ENCODE results near the gene ADARB2.

DNA sequence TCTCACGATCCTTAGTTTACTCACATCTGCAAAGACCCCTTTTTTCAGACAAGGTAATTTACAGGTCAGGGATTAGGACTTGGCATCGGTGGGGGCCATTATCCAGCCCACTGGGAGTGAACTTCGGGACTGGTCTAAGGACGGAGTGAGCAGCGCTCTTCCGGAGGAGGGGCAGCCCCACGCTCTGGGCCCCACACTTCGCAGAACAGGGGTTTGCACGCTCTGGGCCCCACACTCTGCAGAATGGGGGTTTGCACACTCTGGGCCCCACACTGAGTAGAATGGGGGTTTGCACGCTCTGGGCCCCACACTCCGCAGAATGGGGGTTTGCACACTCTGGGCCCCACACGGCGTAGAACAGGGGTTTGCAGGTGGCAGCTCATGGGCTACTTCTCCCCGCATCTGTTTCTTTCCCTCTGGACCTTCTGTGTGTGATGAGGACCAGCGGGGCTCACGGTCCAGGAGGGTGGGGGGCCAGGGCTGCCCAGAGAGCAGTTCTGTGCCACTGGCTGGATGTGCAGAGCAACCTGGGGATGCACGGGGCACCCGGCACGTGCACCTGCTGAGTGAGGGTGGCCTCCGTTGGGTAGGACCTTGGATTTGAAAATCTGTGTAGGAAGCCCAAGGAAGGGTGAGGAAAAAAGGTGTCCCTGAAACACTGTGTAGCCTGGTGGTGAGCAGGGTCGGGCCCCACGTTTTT is 546.4 kb downstream of the ADARB2 start:
- TF ChIP-seq, protein P1, sequence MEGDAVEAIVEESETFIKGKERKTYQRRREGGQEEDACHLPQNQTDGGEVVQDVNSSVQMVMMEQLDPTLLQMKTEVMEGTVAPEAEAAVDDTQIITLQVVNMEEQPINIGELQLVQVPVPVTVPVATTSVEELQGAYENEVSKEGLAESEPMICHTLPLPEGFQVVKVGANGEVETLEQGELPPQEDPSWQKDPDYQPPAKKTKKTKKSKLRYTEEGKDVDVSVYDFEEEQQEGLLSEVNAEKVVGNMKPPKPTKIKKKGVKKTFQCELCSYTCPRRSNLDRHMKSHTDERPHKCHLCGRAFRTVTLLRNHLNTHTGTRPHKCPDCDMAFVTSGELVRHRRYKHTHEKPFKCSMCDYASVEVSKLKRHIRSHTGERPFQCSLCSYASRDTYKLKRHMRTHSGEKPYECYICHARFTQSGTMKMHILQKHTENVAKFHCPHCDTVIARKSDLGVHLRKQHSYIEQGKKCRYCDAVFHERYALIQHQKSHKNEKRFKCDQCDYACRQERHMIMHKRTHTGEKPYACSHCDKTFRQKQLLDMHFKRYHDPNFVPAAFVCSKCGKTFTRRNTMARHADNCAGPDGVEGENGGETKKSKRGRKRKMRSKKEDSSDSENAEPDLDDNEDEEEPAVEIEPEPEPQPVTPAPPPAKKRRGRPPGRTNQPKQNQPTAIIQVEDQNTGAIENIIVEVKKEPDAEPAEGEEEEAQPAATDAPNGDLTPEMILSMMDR (IDR thresholded peaks at IDR 0.05; ENCODE audit: poor library complexity), result no peak
- TF ChIP-seq EZH2 (IDR thresholded peaks at IDR 0.05; ENCODE audit: borderline replicate concordance), result no peak

Data from hepatocyte (in vitro differentiated cells).